GM19455 (cell line): ENCODE data around the gene P2RX3.

Source experiments
- ATAC-seq: cut with Tn5 transposase; IDR thresholded peaks from one replicate; pipeline ENCODE4 v1.9.1; 2021; ENCODE audit not compliant: unreplicated experiment

The P2RX3 gene

DNA sequence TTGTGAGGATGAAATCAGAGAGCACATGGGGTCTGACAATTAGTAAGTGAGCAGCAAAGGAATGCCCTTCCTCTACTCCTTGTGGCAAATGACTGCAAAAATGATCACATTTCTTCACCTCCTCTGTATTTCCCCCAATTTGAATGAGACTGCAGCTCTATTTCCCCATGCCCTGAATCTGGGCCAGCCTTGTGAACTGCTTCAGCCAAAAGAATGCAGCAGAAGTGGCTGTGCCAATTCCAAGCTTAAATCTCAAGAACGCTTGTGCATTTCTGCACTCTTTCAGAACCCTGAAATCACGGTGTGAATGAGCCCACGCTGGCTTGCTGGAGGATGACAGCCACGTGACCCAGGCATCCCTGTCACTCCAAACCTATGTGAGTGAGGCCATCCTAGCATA lies 78.9 kb downstream of the P2RX3 start:
- no peak for ATAC-seq

DNA sequence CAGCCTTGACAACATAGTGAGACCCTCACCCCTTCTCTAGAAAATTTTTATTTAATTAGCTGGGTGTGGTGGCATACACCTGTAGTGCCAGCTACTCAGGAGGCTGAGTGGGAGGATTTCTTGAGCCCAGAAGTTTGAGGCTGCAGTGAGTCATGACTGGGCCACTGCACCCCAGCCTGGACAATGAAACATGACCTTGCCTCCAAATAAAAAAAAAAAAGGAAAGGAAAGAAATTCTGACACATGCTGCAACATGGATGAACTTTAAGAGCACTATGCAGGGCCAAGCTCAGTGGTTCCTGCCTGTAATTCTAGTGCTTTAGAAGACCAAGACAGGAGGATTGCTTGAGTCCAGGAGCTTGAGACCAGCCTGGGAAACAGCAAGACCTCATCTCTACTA lies 80.0 kb downstream of the P2RX3 start:
- ATAC-seq, result no peak

DNA sequence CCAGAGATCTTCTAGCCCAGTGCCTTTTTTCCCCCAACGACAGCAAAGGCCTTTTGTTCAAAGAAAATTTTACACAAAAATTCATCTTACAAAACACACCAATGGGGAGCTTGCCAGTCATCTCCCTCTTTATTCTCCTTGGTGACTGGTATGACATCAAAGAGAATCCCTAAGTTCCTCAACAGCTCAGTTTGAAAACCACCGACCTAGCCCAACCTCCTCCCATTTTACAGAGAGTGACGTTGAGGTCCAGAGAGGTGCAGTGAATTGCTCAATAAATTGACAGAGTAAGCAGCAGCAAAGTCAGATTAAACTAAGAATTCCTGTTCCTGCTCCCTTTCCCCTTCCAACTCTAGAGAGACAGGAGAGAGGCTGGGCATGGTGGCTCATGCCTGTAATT lies 81.0 kb downstream of the P2RX3 start:
- no peak for ATAC-seq

DNA sequence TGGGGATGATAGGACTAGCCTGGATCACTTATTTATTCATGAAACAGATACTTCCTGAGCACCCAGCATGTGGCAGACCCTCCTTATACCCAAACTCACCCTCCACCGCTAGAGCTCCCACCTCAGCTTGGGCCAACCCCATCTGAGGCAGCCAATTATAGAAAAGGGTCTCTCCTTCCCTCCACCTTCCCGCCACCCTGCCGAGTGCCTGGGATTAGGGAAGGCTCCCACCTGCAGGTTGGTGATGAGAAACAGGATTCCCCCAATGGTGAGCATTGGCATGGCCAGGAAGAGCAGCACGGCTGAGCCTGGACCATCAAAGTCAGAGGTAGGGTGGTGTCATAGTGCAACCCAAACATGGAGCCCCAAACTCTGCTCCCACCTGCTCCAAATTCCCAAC lies 82.9 kb downstream of the P2RX3 start:
- no peak for ATAC-seq

DNA sequence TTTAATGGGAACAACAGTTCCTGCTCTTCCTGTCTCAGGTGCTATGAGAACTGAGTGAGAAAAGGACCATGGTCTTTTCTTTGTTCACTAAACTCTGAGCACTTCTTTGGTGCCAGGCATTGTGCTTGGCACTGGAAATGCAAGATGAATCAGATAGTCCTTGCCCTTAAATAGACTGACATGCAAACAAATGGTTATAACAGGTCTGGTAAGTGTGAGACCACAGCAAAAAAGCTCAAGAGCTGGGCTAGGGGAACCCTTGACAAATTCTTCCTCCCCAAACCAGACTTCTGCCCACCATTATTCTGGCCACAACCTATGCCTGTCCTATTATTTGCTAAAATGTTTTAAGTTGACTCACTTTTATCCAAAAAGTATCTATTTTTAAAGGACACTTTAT lies 83.7 kb downstream of the P2RX3 start:
- ATAC-seq, result no peak
